HG02884 (cell line): ENCODE results near the gene ADIPOR2.

Source experiments
- ATAC-seq: cut with Tn5 transposase; IDR thresholded peaks from one replicate; pipeline ENCODE4 v1.9.1; 2021; ENCODE audit warnings: mild to moderate bottlenecking, moderate library complexity; ENCODE audit not compliant: unreplicated experiment

The ADIPOR2 gene

GRCh38 chr12:1690578-1691122, at the start of gene ADIPOR2:
Gene ADIPOR2, plus strand, starts transcription at chr12:1691070. Its CDS starts 63,274 bp downstream, at chr12:1754344.
- peak; percentile 91 for ATAC-seq

GRCh38 chr12:1642513-1642912, 48.4 kb upstream of the ADIPOR2 start:
- ATAC-seq: no peak

- no peak for ATAC-seq
Measured at GRCh38 chr12:1643043-1643442, 47.8 kb upstream of the ADIPOR2 start.

- no peak for ATAC-seq
Measured at GRCh38 chr12:1643905-1644533, 46.9 kb upstream of the ADIPOR2 start.

GRCh38 chr12:1644534-1645438, 46.1 kb upstream of the ADIPOR2 start:
- no peak for ATAC-seq

GRCh38 chr12:1645819-1646218, 45.1 kb upstream of the ADIPOR2 start:
- no peak for ATAC-seq

GRCh38 chr12:1646569-1647284, 44.1 kb upstream of the ADIPOR2 start:
- no peak for ATAC-seq

GRCh38 chr12:1647285-1647669, 43.6 kb upstream of the ADIPOR2 start:
- no peak for ATAC-seq

- ATAC-seq: no peak
Measured at GRCh38 chr12:1650260-1650977, 40.5 kb upstream of the ADIPOR2 start.

GRCh38 chr12:1650978-1651361, 39.9 kb upstream of the ADIPOR2 start:
- no peak for ATAC-seq

GRCh38 chr12:1651946-1652345, 38.9 kb upstream of the ADIPOR2 start:
- ATAC-seq: no peak

GRCh38 chr12:1655225-1655788, 35.6 kb upstream of the ADIPOR2 start:
- ATAC-seq: no peak

- ATAC-seq: no peak
Measured at GRCh38 chr12:1656902-1657301, 34.0 kb upstream of the ADIPOR2 start.

- ATAC-seq: no peak
Measured at GRCh38 chr12:1657688-1658087, 33.2 kb upstream of the ADIPOR2 start.

GRCh38 chr12:1660304-1661187, 30.3 kb upstream of the ADIPOR2 start:
- no peak for ATAC-seq

GRCh38 chr12:1661553-1662335, 29.1 kb upstream of the ADIPOR2 start:
- no peak for ATAC-seq

GRCh38 chr12:1662761-1663439, 28.0 kb upstream of the ADIPOR2 start:
- no peak for ATAC-seq
